Cardiac muscle cell (in vitro differentiated cells and primary cell): ENCODE measurements around the gene LRSAM1. TPM values are rescaled to one million over a fixed set of nuclear protein-coding genes. Genes with fewer than 3 reads are reported as not detected.
A peak's percentile ranks its signal among the peaks of the same experiment; 100 is the strongest.

ENCODE experiments used
- DNase-seq, 2 donors: peaks; one replicate each; pipeline versions ENCODE4 v3.0.0 to v3.0.0-alpha.2; 2010 to 2017; ENCODE audit warnings: low read depth in 1 of 2, low spot score in 1 of 2
- H3K27ac ChIP-seq: fragments of 200-600 bp; sonication (generic); 2 replicates; pipeline ENCODE4 v1.5.1; 2016
- H3K27me3 ChIP-seq: fragments of 200-600 bp; sonication (generic); 2 replicates; pipeline ENCODE4 v1.6.0; 2016; ENCODE audit warnings: control low read depth
- H3K36me3 ChIP-seq: fragments of 200-600 bp; sonication (generic); 2 replicates; pipeline ENCODE4 v1.5.1; 2016; ENCODE audit warnings: control low read depth
- H3K4me1 ChIP-seq: fragments of 200-600 bp; sonication (generic); 2 replicates; pipeline ENCODE4 v1.8.1; 2017; ENCODE audit warnings: low read depth, mild to moderate bottlenecking, mixed run types
- H3K4me3 ChIP-seq: fragments of 200-600 bp; sonication (generic); 2 replicates; pipeline ENCODE4 v1.5.1; 2016; ENCODE audit warnings: mild to moderate bottlenecking
- H3K9me3 ChIP-seq: fragments of 200-600 bp; sonication (generic); 2 replicates; pipeline ENCODE4 v1.5.1; 2017; ENCODE audit warnings: low read depth, mild to moderate bottlenecking, control low read depth
- CTCF ChIP-seq: IDR thresholded peaks from 2 replicates; pipeline ENCODE4 v1.5.1; 2012; ENCODE audit warnings: low read depth, mild to moderate bottlenecking, low read length
- polyA plus RNA-seq: library from polyadenylated mRNA; unstranded; fragments of >200 nt; fragmentation: Nextera tagmentation; extraction: Ambion mirVana; gene quantifications from 2 replicates; pipeline ENCODE4 v1.2.1, GENCODE V29; 2016
- total RNA-seq: library from RNA; depleted of rRNA; stranded (reverse); fragments of >200 nt; gene quantifications from 2 replicates; pipeline ENCODE4 v1.2.3, GENCODE V29; 2016

LRSAM1 gene
- total and polyA plus RNA-seq, 2 experiments from 2014 or later, result 39.4 to 39.7 TPM

GRCh38 chr9:127529671-127530070 lies 78.4 kb downstream of the LRSAM1 start:
- Histone ChIP-seq H3K9me3 (peaks cover 3% of the 10 kb centered on the region), H3K36me3 (no peaks in the 10 kb centered on the region), H3K4me3 (no peak overlapping the region), H3K27ac (peak overlapping the region; percentile 81), H3K4me1 (peaks cover 25% of the 10 kb centered on the region), H3K27me3 (no peaks in the 10 kb centered on the region)
- no peak for DNase-seq
- TF ChIP-seq CTCF, result no peak

- Histone ChIP-seq H3K4me3 (no peak overlapping the region), H3K27me3 (no peaks in the 10 kb centered on the region), H3K36me3 (no peaks in the 10 kb centered on the region), H3K27ac (peak overlapping the region; percentile 81), H3K4me1 (peaks cover 25% of the 10 kb centered on the region), H3K9me3 (peaks cover 3% of the 10 kb centered on the region)
- TF ChIP-seq CTCF, result no peak
- DNase-seq, result no peak
Measured at GRCh38 chr9:127530206-127530941, 79.1 kb downstream of the LRSAM1 start.

- no peak for TF ChIP-seq CTCF
- Histone ChIP-seq H3K27ac (no peak overlapping the region), H3K4me1 (peaks cover 22% of the 10 kb centered on the region), H3K36me3 (no peaks in the 10 kb centered on the region), H3K4me3 (no peak overlapping the region), H3K9me3 (no peaks in the 10 kb centered on the region), H3K27me3 (no peaks in the 10 kb centered on the region)
- DNase-seq, result no peak
Measured at GRCh38 chr9:127531676-127532075, 80.4 kb downstream of the LRSAM1 start.

GRCh38 chr9:127534250-127534906 lies 83.1 kb downstream of the LRSAM1 start:
- Histone ChIP-seq H3K4me3 (no peak overlapping the region), H3K36me3 (no peaks in the 10 kb centered on the region), H3K4me1 (peaks cover 3% of the 10 kb centered on the region), H3K9me3 (no peaks in the 10 kb centered on the region), H3K27me3 (no peaks in the 10 kb centered on the region), H3K27ac (no peak overlapping the region)
- DNase-seq, result no peak
- no peak for TF ChIP-seq CTCF

- no peaks in the 10 kb centered on the region for H3K4me1 ChIP-seq
- H3K9me3 ChIP-seq, result no peaks in the 10 kb centered on the region
- TF ChIP-seq CTCF, result no peak
- no peaks in the 10 kb centered on the region for H3K27me3 ChIP-seq
- no peaks in the 10 kb centered on the region for H3K36me3 ChIP-seq
- no peak overlapping the region for H3K4me3 ChIP-seq
- no peak overlapping the region for H3K27ac ChIP-seq
- no peak for DNase-seq
Measured at GRCh38 chr9:127534931-127535330, 83.6 kb downstream of the LRSAM1 start.
